ENCODE measurements around the gene ZNF688. TPM values are rescaled to one million over a fixed set of nuclear protein-coding genes. Genes with fewer than 3 reads are reported as not detected.

ZNF688 gene
- total and polyA plus RNA-seq, 9 of the 15 experiments (the other 6 are each of a cell fraction or from before 2014, with no cell fraction given), result 0.48 to 12.9 (median 4.5) TPM

GRCh38 chr16:30566531-30566930 is 5.0 kb downstream of the ZNF688 start:
- no peak for DNase-seq (ENCODE audit: extremely low read depth in 1 of 4, low spot score in 3 of 4)
- no peak for ATAC-seq
- no peak for FAIRE-seq
- no TSS peak for BruUV-seq (replicated peaks)
- CTCF ChIA-PET (ENCODE audit: low intra/inter-chr PET ratio), result no interaction called here
- no peaks in the 10 kb centered on the region for H3K9me3 ChIP-seq (replicated peaks; ENCODE audit: control insufficient read depth, insufficient read depth, low read depth, low read length)
- intact Hi-C loops (cut with micrococcal nuclease) (no loop called here), in situ Hi-C loops (cut with MboI) (no loop called here)
- no peaks in the 10 kb centered on the region for H3K9me1 ChIP-seq (ENCODE audit: control insufficient read depth, insufficient read depth, low read length)
- WGBS (ENCODE audit: insufficient coverage, low coverage, missing lambda C conversion rate), result 49% methylated on average over 3 of the region's 4 CpGs
- H3K4me3 ChIP-seq, result no peak overlapping the region
- peaks cover 5% of the 10 kb centered on the region; the same call in 1 of the 3 replicates for H3K79me2 ChIP-seq (ENCODE audit: control insufficient read depth, insufficient read depth, low read length)
- H3K27me3 ChIP-seq (ENCODE audit: control insufficient read depth in 2 of 2, insufficient read depth in 2 of 2, low read length in 2 of 2), result no peaks in the 10 kb centered on the region
- H2AFZ ChIP-seq (ENCODE audit: low read depth, low read length), result no peak overlapping the region
- H4K20me1 ChIP-seq (replicated peaks; ENCODE audit: control insufficient read depth, insufficient read depth, low read length), result no peaks in the 10 kb centered on the region
- TF ChIP-seq BCOR (IDR thresholded peaks at IDR 0.05), result peak; percentile 84
- peak; percentile 72 for TF ChIP-seq RBM25 (IDR thresholded peaks at IDR 0.05; ENCODE audit: low read depth, low read length, severe bottlenecking)
- TF ChIP-seq NCOA6 (IDR thresholded peaks at IDR 0.05), result no peak
- 0 out of 2 replicates have a peak, but pooled peaks have one; percentile 16 for TF ChIP-seq SMARCA5 (IDR thresholded peaks at IDR 0.05)
- TF ChIP-seq CBFA2T3 (IDR thresholded peaks at IDR 0.05), result 0 out of 2 replicates have a peak, but pooled peaks have one; percentile 24
- peak; percentile 49 to 58; a peak in 3 of 4 replicates for TF ChIP-seq KDM1A (IDR thresholded peaks at IDR 0.05)
- 0 out of 4 replicates have a peak, but pooled peaks of 1 of the 2 experiments have one; percentile 18 for TF ChIP-seq RCOR1 (IDR thresholded peaks at IDR 0.05; ENCODE audit: borderline replicate concordance in 1 of 2, low read depth in 2 of 2, low read length in 2 of 2)
- TF ChIP-seq ZFP36 (IDR thresholded peaks at IDR 0.05; ENCODE audit: low read depth, low read length, partially characterized antibody), result peak; percentile 79
- TF ChIP-seq ZBTB9 (CRISPR knock-in tag; IDR thresholded peaks at IDR 0.05), result 0 out of 2 replicates have a peak, but pooled peaks have one; percentile 51
- no peak for TF ChIP-seq AFF1 (IDR thresholded peaks at IDR 0.05; ENCODE audit: low read depth in 1 of 2, partially characterized antibody in 2 of 2)
- TF ChIP-seq ZNF217 (CRISPR knock-in tag; IDR thresholded peaks at IDR 0.05), result no peak
- TF ChIP-seq SMAD3 (CRISPR knock-in tag; conservative IDR thresholded peaks at IDR 0.05), result no peak
- no peak for TF ChIP-seq E2F1 (CRISPR knock-in tag; IDR thresholded peaks at IDR 0.05)
- no peak for TF ChIP-seq ZKSCAN8 (CRISPR knock-in tag; IDR thresholded peaks at IDR 0.05)
- H3K27ac ChIP-seq (ENCODE audit: extremely low read depth, low read depth, low read length), result no peak overlapping the region
- peak overlapping the region in 1 of 2 experiments; percentile 61; a peak in 1 of 4 replicates for H3K9ac ChIP-seq (ENCODE audit: insufficient read depth in 1 of 2, low read depth in 2 of 2, low read length in 2 of 2)
- POLR2A ChIA-PET, result interaction anchor here (0.8 to 1.7 kb wide), 8 partner anchors 9 to 137 kb away, joined by 3 to 9 read pairs (median 4); partner anchors contain the start of genes DCTPP1, ZNF689, ZNF747 and ZNF764
- H3K4me2 ChIP-seq (ENCODE audit: insufficient read depth, low read length), result no peak overlapping the region
- peaks cover 11 to 19% of the 10 kb centered on the region in 2 experiments for H3K4me1 ChIP-seq (replicated peaks in 1 of 2; ENCODE audit: control insufficient read depth in 2 of 2, insufficient read depth in 2 of 2, low read length in 2 of 2)
- H3K36me3 ChIP-seq (ENCODE audit: control insufficient read depth, insufficient read depth, low read length), result no peaks in the 10 kb centered on the region
